Dermis blood vessel endothelial cell (primary cell): ENCODE data around the gene AGO1. TPM values are rescaled to one million over a fixed set of nuclear protein-coding genes. Genes with fewer than 3 reads are reported as not detected.
"Not testable (repeated sequence)": the region's sequence is repeated elsewhere in the genome, so short reads cannot be mapped to it uniquely, and the experiment has no call there.

Experiments used
- DNase-seq: peaks from one replicate; pipeline ENCODE4 v3.0.0; 2010
- total RNA-seq: library from RNA; depleted of rRNA; stranded (reverse); fragments of >200 nt; gene quantifications from 2 replicates; pipeline ENCODE4 v1.2.3, GENCODE V29; 2014

The AGO1 gene
- total RNA-seq: 9.7 and 29.3 TPM in 2 replicates

DNA sequence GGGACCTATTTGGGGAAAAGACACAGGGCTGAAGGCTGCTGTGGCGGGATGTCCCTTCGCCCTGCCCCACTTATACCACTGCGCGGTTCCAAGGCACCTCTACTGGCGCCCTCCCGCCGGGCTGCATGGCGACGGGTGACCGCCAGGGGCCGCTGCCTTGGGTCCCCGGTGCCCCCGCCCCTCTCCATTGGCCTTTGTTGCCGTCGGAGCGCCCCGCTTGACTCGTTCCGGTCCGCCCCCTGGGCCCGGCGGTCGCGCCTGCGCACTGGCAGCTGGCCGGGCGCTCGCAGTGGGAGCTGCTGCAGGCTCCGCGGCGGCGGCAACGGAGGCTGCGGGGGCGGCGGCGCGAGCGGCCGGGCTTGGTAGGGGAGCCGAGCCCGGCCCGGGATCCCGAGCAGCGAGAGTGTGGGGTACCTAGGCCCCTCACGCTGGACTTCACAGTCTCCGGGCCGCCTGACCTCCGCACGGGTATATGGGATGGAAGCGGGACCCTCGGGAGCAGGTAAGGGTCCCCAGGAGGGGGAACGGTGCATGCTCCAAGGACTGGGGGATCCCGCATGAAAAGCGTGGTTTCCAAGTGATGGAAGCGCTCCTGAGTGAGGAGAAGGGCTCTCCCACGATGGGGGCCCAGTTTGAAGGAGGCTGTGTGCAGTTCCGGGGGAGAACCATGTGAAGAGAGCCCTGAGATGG, at the start of gene AGO1:
TSS of gene AGO1 (plus strand) at position 265 of the 690 bp plus-strand sequence. CDS start at position 478, 213 bp downstream.
- peak; percentile 96 for DNase-seq

DNA sequence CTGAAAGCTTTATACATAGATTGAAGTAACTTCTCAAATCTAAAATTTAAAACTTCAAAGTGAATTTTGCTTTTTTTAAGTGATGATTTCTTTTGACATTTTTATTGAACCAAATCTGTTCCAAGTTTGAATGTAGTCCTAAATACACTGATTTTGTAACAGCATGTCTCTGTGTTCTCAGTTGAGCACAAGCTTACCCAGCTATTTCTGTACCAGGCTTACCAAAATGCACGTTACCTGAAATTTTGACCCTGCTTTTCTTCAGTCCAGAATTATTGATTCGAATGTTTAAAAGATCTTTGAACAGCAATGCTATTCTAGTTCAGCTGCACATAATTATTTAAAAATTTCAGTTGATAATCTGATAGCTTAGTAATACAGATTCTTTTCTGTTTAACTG, 49.6 kb upstream of the AGO1 start:
- DNase-seq: no peak

DNA sequence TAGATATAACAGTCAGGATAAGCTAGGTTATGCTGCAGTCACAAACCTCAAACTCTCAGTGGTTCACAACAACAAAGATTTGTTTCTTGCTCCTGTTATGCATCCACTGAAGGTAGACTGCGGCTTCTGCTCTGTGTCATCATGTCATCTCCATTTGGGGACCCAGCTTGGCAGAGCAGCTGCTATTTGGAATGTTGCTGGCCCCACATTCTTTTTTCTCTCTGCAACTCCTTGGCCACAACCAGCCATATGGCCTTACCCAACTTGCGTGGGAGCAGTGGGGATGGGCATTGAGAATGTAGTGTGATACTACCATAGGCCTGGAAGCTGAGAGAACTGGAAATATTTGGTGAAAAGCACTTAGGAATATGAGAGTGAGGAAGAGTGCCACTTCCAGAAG, 48.8 kb upstream of the AGO1 start:
- DNase-seq: no peak

DNA sequence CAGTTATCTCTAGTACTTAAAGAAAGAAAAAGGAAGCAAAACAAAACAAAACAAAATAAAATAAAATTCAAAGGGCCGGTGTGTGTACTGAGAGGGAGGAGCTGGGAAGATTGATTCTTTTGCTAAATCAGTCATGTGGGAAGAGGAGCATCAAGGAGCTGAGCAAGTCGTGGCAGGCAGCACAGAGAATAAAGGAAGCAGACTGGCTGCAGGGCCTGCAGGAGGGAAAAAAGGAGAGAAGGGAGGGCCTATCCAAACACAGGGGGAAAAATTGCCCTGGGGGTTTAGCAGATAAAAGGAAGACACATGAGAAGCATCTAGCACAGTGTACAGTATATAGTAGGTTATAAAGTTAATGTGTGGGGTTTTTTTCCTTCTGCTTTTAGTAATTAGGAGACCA, 47.6 kb upstream of the AGO1 start:
- DNase-seq: no peak

DNA sequence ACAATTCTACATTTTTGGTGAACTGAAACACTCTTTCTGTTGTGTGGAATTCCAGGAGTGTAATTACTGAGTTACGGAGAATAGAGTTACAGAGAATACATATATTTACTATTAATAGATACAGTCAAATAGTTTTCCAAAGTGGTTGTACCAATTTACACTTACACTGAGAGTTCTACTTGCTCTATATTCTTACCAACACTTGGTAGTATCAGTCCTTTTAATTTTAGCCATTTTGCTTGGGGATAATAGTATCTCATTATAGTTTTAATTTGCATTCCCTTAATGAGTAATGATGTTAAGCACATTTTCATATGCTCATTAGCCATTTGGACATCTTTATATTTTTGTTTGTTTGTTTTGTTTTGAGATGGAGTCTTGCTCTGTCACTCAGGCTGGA, 46.3 kb upstream of the AGO1 start:
- no peak for DNase-seq

DNA sequence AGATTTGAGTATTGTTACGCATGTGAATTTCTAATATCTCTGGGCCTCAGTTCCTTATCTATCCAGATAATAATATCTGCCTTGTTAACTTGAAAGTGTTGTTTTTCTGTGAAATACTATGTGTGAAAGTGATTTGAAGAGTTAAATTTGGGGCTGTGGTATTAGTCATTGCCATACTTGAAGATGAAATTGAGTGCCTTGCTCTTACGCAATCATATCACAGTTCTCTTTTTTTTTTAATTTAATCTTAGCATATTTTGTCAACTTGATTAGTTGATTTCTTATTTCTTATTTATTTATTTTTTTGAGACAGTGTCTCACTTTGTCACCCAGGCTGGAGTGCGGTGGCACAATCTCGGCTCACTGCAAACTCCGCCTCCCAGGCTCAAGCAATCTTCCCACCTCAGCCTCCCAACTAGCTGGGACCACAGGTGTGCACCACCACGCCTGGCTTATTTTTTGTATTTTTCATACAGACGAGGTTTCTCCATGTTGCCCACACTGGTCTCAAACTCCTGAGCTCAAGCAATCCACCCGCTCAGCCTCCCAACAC, 44.2 kb upstream of the AGO1 start:
- no peak for DNase-seq

DNA sequence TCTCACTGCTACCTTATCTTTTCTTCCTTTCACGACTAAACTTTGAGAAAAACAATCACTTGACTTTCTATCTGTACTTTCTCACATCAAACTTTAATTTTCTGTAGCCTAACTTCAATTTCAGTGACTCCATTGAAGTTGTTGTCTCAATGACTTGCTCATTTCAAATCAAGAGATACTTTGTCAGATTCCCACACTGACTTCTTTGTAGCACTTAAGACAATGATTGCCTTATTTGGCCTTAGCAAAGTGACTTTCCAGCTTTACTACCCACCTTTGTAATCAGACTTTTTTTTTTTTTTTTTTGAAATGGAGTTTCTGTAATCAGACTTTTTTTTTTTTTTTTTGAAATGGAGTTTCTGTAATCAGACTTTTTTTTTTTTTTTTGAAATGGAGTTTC, 38.2 kb upstream of the AGO1 start:
- DNase-seq: no peak

DNA sequence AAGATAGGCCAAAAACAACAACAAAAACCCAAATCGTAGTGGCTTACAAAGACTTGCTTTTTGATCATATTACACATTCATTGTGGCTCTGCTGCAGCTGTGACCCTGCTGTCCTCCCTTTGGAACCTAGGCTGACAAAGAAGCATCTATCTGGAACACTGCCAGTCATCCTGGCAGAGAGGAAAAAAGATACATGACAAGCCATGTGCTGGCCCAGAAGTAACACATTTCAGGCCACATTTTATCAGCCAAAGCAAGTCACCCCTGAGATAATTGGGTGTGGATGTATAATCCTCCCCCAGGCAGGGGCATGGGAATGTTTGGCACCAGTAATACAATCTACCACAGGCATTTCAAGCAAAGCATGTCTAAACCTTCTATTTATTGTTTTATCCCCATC, 37.2 kb upstream of the AGO1 start:
- no peak for DNase-seq

DNA sequence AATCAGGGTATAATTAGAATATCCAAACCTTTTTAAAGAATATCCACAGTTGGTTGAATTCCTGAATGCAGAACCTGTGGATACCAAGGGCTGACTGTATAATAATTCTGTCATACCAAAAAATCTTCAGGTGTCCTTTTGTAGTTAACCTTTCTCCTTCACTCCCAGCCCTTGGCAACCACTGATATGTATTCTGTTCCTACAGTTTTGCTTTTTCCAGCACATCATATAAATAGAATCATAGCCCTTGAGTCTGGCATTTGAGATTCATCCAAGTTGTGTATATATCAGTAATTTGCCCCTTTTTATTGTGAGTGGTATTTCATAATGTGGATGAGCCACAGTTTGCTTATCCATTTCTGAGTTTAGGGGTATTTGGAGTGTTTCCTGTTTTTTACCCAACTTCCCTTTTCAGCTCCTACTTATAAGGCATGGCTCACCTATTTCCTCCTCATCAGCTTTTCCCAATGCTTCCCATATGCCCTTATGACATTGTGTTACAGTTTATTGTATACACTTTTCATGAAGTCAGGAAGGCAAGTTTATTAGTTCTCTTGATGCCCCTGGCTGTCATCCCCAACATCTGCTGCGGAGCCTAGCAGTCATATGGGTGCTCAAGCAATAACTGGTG, 35.0 kb upstream of the AGO1 start:
- DNase-seq: peak; percentile 34

DNA sequence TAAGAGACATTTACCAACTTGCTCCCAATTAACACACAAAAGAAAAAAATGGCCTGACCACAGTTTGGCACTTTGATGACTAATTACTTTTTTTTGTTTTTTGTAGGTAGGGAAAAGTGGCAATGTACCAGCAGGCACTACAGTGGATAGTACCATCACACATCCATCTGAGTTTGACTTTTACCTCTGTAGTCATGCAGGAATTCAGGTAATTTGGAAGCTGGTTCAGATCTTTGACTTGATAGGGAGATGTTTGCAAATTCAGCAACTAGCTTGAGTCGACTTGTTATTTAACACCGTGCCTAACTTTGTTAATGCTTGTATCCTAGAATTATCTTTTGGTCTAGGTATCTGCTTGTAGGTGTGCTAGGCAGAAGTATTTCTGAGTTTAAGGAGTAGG, 33.0 kb upstream of the AGO1 start:
- no peak for DNase-seq

DNA sequence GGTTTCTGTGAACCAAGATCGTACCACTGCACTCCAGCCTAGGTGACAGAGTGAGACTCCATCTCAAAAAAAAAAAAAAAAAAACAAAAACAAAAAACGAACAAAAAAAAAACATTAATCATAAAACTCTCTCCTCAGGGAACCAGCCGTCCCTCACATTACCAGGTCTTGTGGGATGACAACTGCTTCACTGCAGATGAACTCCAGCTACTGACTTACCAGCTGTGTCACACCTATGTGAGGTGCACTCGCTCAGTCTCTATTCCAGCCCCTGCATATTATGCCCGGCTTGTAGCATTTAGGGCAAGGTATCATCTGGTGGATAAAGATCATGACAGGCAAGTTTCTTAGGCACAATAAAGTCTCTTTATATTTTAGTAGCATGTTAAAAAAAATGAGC, 32.3 kb upstream of the AGO1 start:
- no peak for DNase-seq

DNA sequence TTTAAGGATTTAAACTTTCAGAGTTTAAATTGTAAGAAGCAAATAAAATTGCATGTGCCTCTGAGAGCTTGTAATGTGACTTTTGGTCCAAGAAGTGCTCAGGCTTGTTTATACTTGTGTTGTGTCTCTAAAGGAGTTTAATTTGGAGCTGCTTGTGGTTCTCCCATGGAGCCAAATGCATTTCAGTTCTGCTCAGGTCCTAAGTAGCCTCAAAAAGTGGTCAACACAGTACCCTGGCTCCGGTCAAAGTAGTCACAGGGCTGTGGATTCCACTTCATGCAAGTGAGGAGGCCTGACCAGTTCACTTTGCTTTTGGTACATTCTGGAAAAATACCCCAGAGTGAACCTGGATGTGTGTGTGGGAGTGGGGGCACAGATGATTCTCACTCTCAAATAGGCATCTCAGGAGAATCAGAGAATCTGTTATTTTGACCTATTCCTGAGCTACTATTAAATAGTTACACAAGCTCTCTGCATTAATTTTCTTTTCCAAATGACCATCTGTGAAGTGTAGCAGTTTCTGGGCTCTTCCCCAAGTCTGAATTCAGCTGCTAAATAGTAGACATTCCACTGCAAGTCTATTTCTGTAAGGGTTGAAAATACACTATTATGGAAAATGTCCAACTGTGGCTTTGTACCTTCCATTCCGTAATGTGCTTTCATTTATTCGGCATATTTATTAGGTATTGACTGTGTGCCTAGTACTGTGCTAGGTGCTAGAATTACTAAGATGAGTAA, 31.7 kb upstream of the AGO1 start:
- no peak for DNase-seq

DNA sequence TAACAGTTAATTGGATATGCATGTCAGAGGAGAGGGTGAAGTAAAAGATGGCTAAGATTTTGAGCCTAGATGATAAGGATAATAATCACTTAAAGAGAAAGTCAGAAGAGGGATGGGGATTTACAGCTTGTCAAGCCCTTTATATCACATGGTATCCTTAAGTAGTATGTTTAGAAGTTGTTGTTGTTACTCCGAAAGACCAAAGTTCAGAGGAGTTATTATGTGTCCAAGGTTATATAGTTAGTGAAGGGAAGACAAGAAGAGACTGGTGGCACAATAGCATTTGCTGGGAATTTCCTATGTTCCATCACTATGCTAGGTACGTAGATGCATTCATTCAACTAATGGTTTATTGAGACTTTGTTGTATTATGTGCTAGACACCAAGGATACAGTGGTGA, 30.8 kb upstream of the AGO1 start:
- no peak for DNase-seq

DNA sequence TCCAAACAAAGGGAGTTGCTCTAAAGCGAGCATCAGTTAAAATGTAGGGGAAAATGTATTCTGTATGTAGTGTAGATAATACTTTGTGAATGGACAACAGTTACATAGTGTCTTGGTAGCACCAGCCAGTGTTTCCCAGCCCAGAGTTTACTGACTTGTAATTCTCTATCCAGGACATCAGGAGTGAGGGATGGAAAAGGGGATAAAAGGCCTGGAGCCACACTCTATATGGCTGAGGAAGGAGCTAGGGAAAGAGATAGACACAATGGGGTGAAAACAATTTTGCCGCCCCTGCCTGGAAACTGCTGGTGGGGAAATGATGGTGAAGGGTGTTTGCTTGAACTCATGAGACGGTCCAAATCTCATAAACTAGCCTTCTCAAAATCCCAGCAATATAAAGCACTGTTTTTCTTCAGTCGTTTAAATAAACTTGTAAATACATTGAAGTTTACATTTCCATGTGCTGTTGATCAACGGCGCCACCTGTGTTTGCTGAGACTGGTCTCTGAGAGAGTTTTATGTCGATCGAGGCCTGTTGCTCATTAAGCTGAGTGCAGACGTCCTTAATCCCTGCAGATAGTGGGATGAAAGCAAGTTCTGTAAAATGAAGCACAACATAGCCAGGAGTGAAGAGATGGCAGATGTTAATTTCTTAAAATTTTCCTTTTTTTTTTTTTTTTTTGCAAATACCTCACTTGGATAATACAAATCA, 27.9 kb upstream of the AGO1 start:
- no peak for DNase-seq

DNA sequence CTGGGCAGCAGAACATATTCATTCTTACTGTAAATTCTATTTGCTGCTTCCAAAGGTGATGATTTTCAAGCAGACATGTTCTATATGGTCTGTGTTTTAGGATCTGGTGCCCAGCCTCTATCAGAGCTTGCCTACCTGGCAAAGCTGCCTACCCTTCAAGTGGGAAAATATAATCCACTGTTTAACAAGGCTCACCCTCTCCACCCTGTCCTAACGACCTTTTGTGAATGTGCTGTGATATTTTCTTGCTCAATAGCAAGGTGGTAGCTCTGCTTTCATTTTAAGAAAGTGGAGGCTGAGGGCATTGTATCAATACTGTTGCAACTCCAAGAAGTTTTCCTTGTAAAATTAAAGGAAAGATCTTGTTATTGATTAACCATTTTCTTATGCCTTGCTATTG, 26.0 kb upstream of the AGO1 start:
- DNase-seq: no peak

DNA sequence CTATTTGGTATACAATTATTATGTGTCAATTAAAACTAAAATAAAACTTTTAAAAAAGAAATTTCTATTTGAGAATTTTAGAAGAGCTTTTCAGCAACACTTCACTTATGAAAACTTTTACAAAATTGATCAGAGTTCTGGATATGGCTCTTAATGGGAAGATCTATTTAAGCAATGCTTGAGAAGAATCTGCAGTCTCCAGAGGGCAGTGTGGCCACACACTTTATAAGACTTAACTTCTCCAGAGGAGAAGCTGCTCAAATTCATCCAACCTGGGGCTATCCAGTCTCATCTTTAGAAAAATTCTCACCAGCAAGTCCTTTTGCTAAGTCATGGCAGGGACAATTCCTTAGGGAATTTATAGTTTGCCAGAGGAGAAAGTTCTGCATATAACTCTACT, 25.2 kb upstream of the AGO1 start:
- peak; percentile 40 for DNase-seq

DNA sequence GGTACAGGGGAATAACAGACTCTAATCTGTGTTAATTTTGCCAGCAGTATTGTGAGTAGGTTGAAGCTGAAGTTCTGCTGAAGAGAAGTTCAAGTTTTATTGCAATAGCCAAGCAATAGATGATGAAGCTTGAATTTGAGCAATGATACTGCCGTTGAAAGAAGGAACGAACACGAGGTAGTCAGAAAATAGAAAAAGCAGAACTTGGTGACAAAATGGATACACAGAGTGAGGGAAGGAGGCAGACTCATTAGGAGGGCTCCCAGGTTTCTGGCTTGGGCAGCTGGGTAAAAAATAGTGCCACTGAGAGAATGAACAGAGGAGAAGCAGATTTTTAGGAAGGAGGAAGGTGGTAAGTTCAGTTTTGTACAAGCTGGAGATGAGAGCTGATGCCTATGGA, 22.3 kb upstream of the AGO1 start:
- DNase-seq: no peak

DNA sequence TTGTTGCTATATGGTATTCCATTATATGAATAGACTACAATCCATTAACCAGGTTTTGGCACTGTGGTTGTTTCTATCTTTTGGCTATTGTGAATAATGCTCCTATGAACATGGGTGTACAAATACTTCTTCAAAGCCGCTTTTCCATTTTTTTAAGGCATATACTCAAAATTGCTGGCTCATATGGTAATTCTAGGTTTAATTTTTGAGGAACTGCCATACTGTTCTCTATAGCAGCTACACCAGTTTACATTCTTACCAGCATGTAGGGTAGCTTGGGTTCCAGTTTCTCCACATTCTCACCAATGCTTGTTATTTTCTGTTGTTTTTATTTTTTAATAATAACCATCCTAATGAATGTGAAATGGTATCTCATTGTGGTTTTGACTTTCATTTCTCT, 19.9 kb upstream of the AGO1 start:
- DNase-seq: no peak

DNA sequence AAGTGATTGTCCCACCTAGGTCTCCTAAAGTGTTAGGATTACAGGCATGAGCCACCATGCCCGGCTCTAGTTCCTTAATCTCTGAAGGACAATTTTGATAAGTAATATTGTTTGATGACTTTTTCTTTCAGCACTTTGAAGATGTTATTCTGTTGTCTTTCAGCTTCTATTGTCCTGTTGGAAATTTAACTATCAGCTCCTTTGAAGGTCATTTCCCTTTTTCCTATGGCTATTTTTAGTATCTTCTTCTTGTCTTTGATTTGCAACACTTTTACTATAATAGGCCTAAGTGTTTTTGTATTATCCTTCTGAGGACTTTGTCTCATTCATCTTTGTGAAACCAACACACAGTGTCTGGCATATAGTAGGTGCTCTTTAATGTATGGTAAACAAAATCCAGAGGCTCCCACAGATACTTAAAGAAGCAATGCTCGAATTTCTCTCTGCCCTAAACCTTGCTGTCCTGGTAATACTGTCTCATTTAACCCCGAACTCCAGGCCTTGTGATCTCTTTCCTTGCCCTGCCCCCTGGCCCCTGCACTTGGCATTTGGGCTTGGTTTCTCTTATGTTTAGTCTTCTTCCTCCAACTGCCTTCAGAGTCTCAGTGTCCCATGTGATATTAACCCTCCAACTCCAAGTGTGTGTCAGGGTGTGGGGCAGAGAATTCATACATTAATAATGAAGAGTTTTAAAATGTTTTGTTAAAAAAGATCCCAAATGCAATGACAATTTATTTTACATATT, 19.0 kb upstream of the AGO1 start:
- no peak for DNase-seq

DNA sequence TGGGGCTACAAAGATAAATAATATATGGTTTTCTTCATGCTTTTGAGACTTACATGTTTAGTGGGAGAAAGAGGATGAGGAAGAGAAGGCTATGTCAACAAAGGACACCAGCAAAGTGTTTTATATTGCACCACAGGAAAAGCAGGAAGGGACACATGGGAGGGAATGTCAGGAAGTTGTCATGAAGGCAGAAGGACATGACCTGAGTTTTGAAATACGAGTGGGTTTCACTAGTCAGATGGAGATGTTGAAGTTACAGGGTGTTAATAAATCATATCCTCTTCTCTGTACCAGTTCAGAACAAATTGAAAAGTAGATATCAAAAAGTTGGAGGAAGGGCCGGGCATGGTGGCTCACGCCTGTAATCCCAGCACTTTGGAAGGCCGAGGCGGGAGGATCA, 18.2 kb upstream of the AGO1 start:
- DNase-seq: no peak

DNA sequence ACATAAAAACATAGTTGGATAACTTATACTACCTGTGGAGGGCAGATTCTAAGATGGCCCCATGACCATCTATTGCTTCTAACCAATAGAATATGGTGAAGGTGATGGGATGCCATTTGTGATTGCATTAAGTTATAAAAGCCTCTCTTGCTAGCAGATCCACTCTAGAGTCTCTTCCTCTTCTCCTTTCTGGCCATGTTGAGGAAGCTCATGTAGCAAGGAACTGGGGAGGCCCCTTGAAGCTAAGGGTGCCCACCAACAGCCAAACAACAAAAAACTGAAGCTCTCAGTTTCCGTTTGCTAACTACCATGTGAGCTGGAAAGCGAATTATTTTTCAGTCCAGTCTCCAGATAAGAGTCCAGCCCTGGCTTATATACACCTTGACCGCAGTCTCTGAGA, 16.0 kb upstream of the AGO1 start:
- DNase-seq: no peak

DNA sequence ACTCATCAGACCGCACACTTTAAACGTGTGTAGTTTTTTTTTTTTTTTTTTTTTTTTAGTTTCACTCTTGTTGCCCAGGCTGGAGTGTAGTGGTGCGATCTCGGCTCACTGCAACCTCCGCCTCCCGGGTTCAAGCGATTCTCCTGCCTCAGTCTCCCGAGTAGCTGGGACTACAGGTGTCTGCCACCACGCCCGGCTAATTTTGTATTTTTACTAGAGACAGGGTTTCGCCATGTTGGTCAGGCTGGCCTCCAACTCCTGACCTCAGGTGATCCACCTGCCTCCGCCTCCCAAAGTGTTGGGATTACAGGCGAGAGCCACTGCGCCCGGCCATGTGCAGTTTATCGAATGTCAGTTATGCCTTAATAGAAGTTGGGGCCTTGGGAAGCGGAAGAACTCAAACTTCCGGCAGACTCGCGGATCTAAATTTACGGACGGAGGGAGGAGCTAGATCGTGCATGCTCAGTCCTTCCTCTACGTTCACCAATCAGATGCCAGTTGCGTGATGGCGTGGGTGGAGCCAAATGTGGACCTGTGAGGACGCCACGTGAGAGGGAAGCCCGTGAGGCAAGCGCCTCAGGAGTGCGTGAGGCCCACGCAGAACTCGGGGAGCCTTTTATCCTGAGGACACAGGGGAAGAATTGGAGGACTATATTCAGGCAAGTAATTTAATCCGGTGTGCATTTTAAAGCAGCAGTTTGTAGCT, 13.6 kb upstream of the AGO1 start:
- not testable (repeated sequence) for DNase-seq
